Psoas muscle (tissue), 8 donors: ENCODE results near the gene ANKRD55. TPM values are rescaled to one million over a fixed set of nuclear protein-coding genes. Genes with fewer than 3 reads are reported as not detected.

Experiments used
- ATAC-seq, 4 donors: fragments of 200-7000 bp; cut with Tn5 transposase; one replicate each; pipeline ENCODE4 v1.9.1; 2020; ENCODE audit warnings: moderate library complexity in 3 of 4, mild to moderate bottlenecking in 2 of 4
- DNase-seq, 2 donors: peaks; one replicate each; pipeline ENCODE4 v3.0.0-alpha.2; 2020
- H3K27ac ChIP-seq: fragments of 200-600 bp; one replicate; pipeline ENCODE4 v1.8.0; 2022
- H3K27me3 ChIP-seq, 3 donors: fragments of 200-600 bp in 1 of 3; one replicate each; pipeline versions ENCODE4 v1.6.1 to v1.8.0; 2013 to 2022; ENCODE audit warnings: low read length in 2 of 3, mild to moderate bottlenecking in 2 of 3, moderate library complexity in 1 of 3; ENCODE audit not compliant: insufficient read depth in 3 of 3
- H3K36me3 ChIP-seq, 2 donors: fragments of 200-600 bp in 1 of 2; one replicate each; pipeline versions ENCODE4 v1.6.1 to v1.8.0; 2013 to 2022; ENCODE audit warnings: low read depth in 1 of 2, mild to moderate bottlenecking in 1 of 2, moderate library complexity in 1 of 2; ENCODE audit not compliant: insufficient read depth in 1 of 2
- H3K4me1 ChIP-seq: fragments of 200-600 bp; one replicate; pipeline ENCODE4 v1.8.0; 2022
- H3K4me3 ChIP-seq: fragments of 200-600 bp; one replicate; pipeline ENCODE4 v1.8.0; 2022; ENCODE audit warnings: mild to moderate bottlenecking
- H3K9me3 ChIP-seq: fragments of 200-600 bp; one replicate; pipeline ENCODE4 v1.8.0; 2022
- CTCF ChIP-seq: fragments of 200-600 bp; IDR thresholded peaks from one replicate; pipeline ENCODE4 v1.8.0; 2022; ENCODE audit warnings: antibody characterized with exemption
- WGBS, 3 donors: extraction: QIAGEN DNeasy Blood & Tissue Kit; methylation state at CpG; one replicate each; pipeline versions ENCODE4 v1.1.6 to v1.1.7; 2013; 5-methylcytosine and 5-hydroxymethylcytosine counted together
- intact Hi-C, 2 donors: fragments of 100-400 bp; cut with DNase I; formaldehyde crosslinking; loops; one replicate each; pipeline versions ENCODE4 v1.11.0 to v1.14.2; 2022
- polyA plus RNA-seq, 3 donors: library from polyadenylated mRNA; stranded (reverse); fragments of 200-250 nt; gene quantifications; one replicate each; pipeline ENCODE4 v1.2.3, GENCODE V29; 2013
- total RNA-seq, 4 donors: library from RNA; stranded (reverse); fragmentation: NEBNext Ultra II Directional in 2 of 4; extraction: Animal tissue kit (Norgen Biotek cat#: 25700) in 2 of 4; gene quantifications; one replicate each; pipeline versions ENCODE4 v1.2.1 to v1.2.4, GENCODE V29; 2021 to 2023
- donor health status: healthy with polysubstance abuse.
- donor health status: DM: no; HTN: no; CAD: no; lungs with moderate emphysema.
- donor health status: Bipolar disorder and iron deficiency.
- donor health status: healthy.
- donor health status: DM: yes; HTN: yes; CAD: no.
- donor health status: DM: no; HTN: no; CAD: no.
- donor health status: DM: no; HTN: no; CAD: no.
- donor health status: DM: yes; HTN: yes; CAD: no.

ANKRD55 gene
- total and polyA plus RNA-seq, 7 donors: 0.01 to 0.04 TPM; not detected in 5

- H3K9me3 ChIP-seq: no peaks in the 10 kb centered on the region
- intact Hi-C loops: no loop called here
- DNase-seq (no peak), ATAC-seq (no peak)
- no peak overlapping the region for H3K27ac ChIP-seq
- WGBS, 3 donors: 83 to 92% (median 89%) methylated on average over 4 of the region's 4 CpGs
- TF ChIP-seq CTCF: no peak
- H3K36me3 ChIP-seq: no peaks in the 10 kb centered on the region
- H3K27me3 ChIP-seq: no peaks in the 10 kb centered on the region
- H3K4me1 ChIP-seq: no peaks in the 10 kb centered on the region
- H3K4me3 ChIP-seq: no peak overlapping the region
Measured at GRCh38 chr5:56147659-56148230, 85.4 kb downstream of the ANKRD55 start.

- no peak for TF ChIP-seq CTCF
- Histone ChIP-seq H3K4me1 (no peaks in the 10 kb centered on the region), H3K27me3 (no peaks in the 10 kb centered on the region), H3K36me3 (no peaks in the 10 kb centered on the region), H3K27ac (no peak overlapping the region), H3K9me3 (no peaks in the 10 kb centered on the region), H3K4me3 (no peak overlapping the region)
- intact Hi-C loops: no loop called here
- no peak for ATAC-seq
- no peak for DNase-seq
Measured at GRCh38 chr5:56147106-56147505, 86.0 kb downstream of the ANKRD55 start.

- no peaks in the 10 kb centered on the region for H3K9me3 ChIP-seq
- no peak for TF ChIP-seq CTCF
- DNase-seq: no peak
- no peak overlapping the region for H3K27ac ChIP-seq
- no peak overlapping the region for H3K4me3 ChIP-seq
- no peak for ATAC-seq
- WGBS, 3 donors: 88 to 92% (median 91%) methylated on average over 4 of the region's 4 CpGs
- H3K4me1 ChIP-seq: no peaks in the 10 kb centered on the region
- intact Hi-C loops: no loop called here
- no peaks in the 10 kb centered on the region for H3K27me3 ChIP-seq
- no peaks in the 10 kb centered on the region for H3K36me3 ChIP-seq
Measured at GRCh38 chr5:56146674-56147073, 86.5 kb downstream of the ANKRD55 start.

- WGBS, 3 donors: 31 to 39% (median 36%) methylated on average over 1 of the region's 1 CpG
- Histone ChIP-seq H3K9me3 (no peaks in the 10 kb centered on the region), H3K36me3 (no peaks in the 10 kb centered on the region), H3K27me3 (no peaks in the 10 kb centered on the region), H3K4me1 (no peaks in the 10 kb centered on the region), H3K27ac (no peak overlapping the region), H3K4me3 (no peak overlapping the region)
- ATAC-seq: no peak
- no peak for TF ChIP-seq CTCF
- DNase-seq: no peak
- intact Hi-C loops: no loop called here
Measured at GRCh38 chr5:56145511-56145910, 87.6 kb downstream of the ANKRD55 start.

GRCh38 chr5:56145106-56145505 is 88.0 kb downstream of the ANKRD55 start:
- H3K27ac ChIP-seq: no peak overlapping the region
- H3K36me3 ChIP-seq: no peaks in the 10 kb centered on the region
- ATAC-seq: no peak
- WGBS, 3 donors: 70 to 71% (median 70%) methylated on average over 1 of the region's 1 CpG
- no peaks in the 10 kb centered on the region for H3K9me3 ChIP-seq
- H3K27me3 ChIP-seq: no peaks in the 10 kb centered on the region
- DNase-seq: no peak
- H3K4me1 ChIP-seq: no peaks in the 10 kb centered on the region
- TF ChIP-seq CTCF: no peak
- H3K4me3 ChIP-seq: no peak overlapping the region
- intact Hi-C loops: no loop called here
